Stomach (tissue), 9 donors: ENCODE data around the gene COMMD9. TPM values are rescaled to one million over a fixed set of nuclear protein-coding genes. Genes with fewer than 3 reads are reported as not detected.

Experiments
- DNase-seq, 2 donors: peaks; one replicate each; pipeline versions ENCODE4 v3.0.0 to v3.0.0-alpha.2; 2013 to 2019
- H3K27ac ChIP-seq, 5 donors: fragments of 200-600 bp in 4 of 5; sonication (generic) in 4 of 5; one replicate each; pipeline ENCODE4 v1.5.1; 2013 to 2019; ENCODE audit warnings: mild to moderate bottlenecking in 1 of 5, moderate library complexity in 1 of 5
- H3K27me3 ChIP-seq, 3 donors: fragments of 200-600 bp; sonication (generic); one replicate each; pipeline ENCODE4 v1.5.1; 2017 to 2019; ENCODE audit warnings: mixed run types in 1 of 3
- H3K36me3 ChIP-seq, 4 donors: fragments of 200-600 bp; sonication (generic); 1 replicate in 3 of 4; 2 replicates in 1 of 4; pipeline ENCODE4 v1.5.1; 2016 to 2019
- H3K4me1 ChIP-seq, 4 donors: fragments of 200-600 bp; sonication (generic); one replicate each; pipeline ENCODE4 v1.5.1; 2016 to 2019
- H3K4me3 ChIP-seq, 4 donors: fragments of 200-600 bp; sonication (generic) in 3 of 4; one replicate each; pipeline ENCODE4 v1.5.1; 2016 to 2019; ENCODE audit warnings: mild to moderate bottlenecking in 1 of 4
- H3K9me3 ChIP-seq, 4 donors: fragments of 200-600 bp; sonication (generic); one replicate each; pipeline ENCODE4 v1.5.1; 2016 to 2019
- CTCF ChIP-seq, 7 experiments: fragments of 450-650 bp in 4 of 7; fragments of 200-600 bp in 3 of 7; sonication (generic) in 3 of 7; IDR thresholded peaks; one replicate each; pipeline ENCODE4 v1.5.1; 2016 to 2019; ENCODE audit warnings: antibody characterized with exemption in 7 of 7, control low read depth in 2 of 7, mild to moderate bottlenecking in 1 of 7
- EP300 ChIP-seq: sonication (generic); formaldehyde crosslinking; IDR thresholded peaks from one replicate; pipeline ENCODE4 v1.6.1; 2017; ENCODE audit warnings: antibody characterized with exemption
- POLR2A ChIP-seq, 4 donors: fragments of 450-650 bp; IDR thresholded peaks; one replicate each; pipeline ENCODE4 v1.6.1; 2016; ENCODE audit warnings: antibody characterized with exemption in 4 of 4, control low read depth in 2 of 4, mild to moderate bottlenecking in 1 of 4, moderate library complexity in 1 of 4
- POLR2AphosphoS5 ChIP-seq, 3 donors: sonication (generic); formaldehyde crosslinking; IDR thresholded peaks; one replicate each; pipeline ENCODE4 v1.6.1; 2016; ENCODE audit warnings: antibody characterized with exemption in 3 of 3
- WGBS, 5 donors: extraction: QIAGEN DNeasy Blood & Tissue Kit in 3 of 5; methylation state at CpG; one replicate each; pipeline versions ENCODE4 v1.1.5 to v1.1.7; 2013 to 2018; 5-methylcytosine and 5-hydroxymethylcytosine counted together
- intact Hi-C: fragments of 100-400 bp; cut with DNase I; formaldehyde crosslinking; loops from one replicate; pipeline ENCODE4 v1.15.1; 2023; ENCODE audit warnings: low total_unique reads
- polyA plus RNA-seq, 3 donors: library from polyadenylated mRNA; stranded (reverse); fragments of 200-250 nt; gene quantifications; one replicate each; pipeline ENCODE4 v1.2.3, GENCODE V29; 2013
- total RNA-seq, 5 donors: library from RNA; depleted of rRNA; stranded (reverse); fragments of >200 nt; gene quantifications; one replicate each; pipeline versions ENCODE4 v1.1.0 to v1.2.3, GENCODE V29; 2014 to 2016
- donor health status: healthy with polysubstance abuse.
- donor health status: Bipolar disorder and iron deficiency.
- donor health status: healthy.

Gene COMMD9
- total and polyA plus RNA-seq, 8 donors: 2.9 to 53.8 (median 31.2) TPM

- Histone ChIP-seq H3K36me3 (no peaks in the 10 kb centered on the region), H3K4me1 (peaks cover 5 to 11% (median 10%) of the 10 kb centered on the region in 4 donors), H3K27ac (no peak overlapping the region), H3K9me3 (no peaks in the 10 kb centered on the region), H3K4me3 (no peak overlapping the region), H3K27me3 (no peaks in the 10 kb centered on the region)
- intact Hi-C loops: no loop called here
- WGBS, 5 donors: 79 to 85% (median 82%) methylated on average over 8 of the region's 8 CpGs
- no peak for TF ChIP-seq POLR2AphosphoS5 (IDR thresholded peaks at IDR 0.05)
- TF ChIP-seq CTCF (IDR thresholded peaks at IDR 0.05): no peak
- no peak for TF ChIP-seq EP300
- no peak for TF ChIP-seq POLR2A (IDR thresholded peaks at IDR 0.05)
- no peak for DNase-seq
These were observed 7.8 kb upstream of the COMMD9 start for GRCh38 chr11:36296884-36297543.

DNA sequence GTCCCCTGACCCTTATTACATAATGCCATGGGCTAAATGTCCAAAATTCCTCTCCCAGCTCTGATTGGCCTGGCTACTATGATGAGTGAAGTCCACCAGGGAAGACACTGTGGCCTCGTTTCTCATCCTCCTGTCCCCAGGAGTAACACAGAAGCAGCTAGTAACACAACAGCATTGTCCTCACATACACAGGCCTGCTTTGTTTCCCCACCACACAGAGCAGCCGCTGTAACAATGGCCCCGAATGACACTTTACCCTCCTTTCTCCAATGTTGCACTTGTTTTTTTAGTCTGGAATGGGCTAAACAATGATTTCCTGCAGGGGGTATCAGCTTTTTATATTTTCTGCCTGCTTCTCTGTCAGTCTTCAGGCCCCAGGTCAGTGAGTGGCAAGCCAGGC lies 6.7 kb upstream of the COMMD9 start, which contains the start of gene PRR5L:
PRR5L (plus strand) TSS at position 363 of the 400 bp plus-strand sequence. CDS start 104,834 bp downstream, outside the sequence.
- Histone ChIP-seq H3K4me1 (peaks cover 3 to 9% (median 7%) of the 10 kb centered on the region in 4 donors), H3K27me3 (no peaks in the 10 kb centered on the region), H3K27ac (no peak within 1 kb of the TSS), H3K4me3 (no peak within 1 kb of the TSS), H3K9me3 (no peaks in the 10 kb centered on the region), H3K36me3 (no peaks in the 10 kb centered on the region)
- intact Hi-C loops: no loop called here
- TF ChIP-seq POLR2A (IDR thresholded peaks at IDR 0.05) (no peak), EP300 (no peak), POLR2AphosphoS5 (IDR thresholded peaks at IDR 0.05) (no peak), CTCF (IDR thresholded peaks at IDR 0.05) (no peak)
- WGBS, 5 donors: 62 to 88% (median 73%) methylated on average over 3 of the region's 3 CpGs
- DNase-seq: no peak

- no peaks in the 10 kb centered on the region for H3K9me3 ChIP-seq
- no peaks in the 10 kb centered on the region for H3K27me3 ChIP-seq
- H3K4me1 ChIP-seq: peaks cover 9 to 23% (median 19%) of the 10 kb centered on the region in 4 donors
- TF ChIP-seq EP300 (no peak), CTCF (IDR thresholded peaks at IDR 0.05) (peak in 3 of 7 experiments; percentile 37 to 54 (median 38)), POLR2AphosphoS5 (IDR thresholded peaks at IDR 0.05) (no peak)
- no peak overlapping the region for H3K4me3 ChIP-seq
- H3K36me3 ChIP-seq: no peaks in the 10 kb centered on the region
- DNase-seq: peak in 1 of 2 donors; percentile 45
- WGBS, 5 donors: 14 to 30% (median 19%) methylated on average over 4 of the region's 4 CpGs
- no peak overlapping the region for H3K27ac ChIP-seq
- intact Hi-C loops: no loop called here
These were observed 3.1 kb upstream of the COMMD9 start for GRCh38 chr11:36292311-36292722.

- 26 to 41% (median 31%) methylated on average over 31 of the region's 31 CpGs for WGBS, 5 donors
- H3K36me3 ChIP-seq: no peaks in the 10 kb centered on the region
- H3K27ac ChIP-seq: peak overlapping the region in 3 of 5 donors; percentile 24 to 67 (median 56)
- TF ChIP-seq EP300: no peak
- TF ChIP-seq CTCF (IDR thresholded peaks at IDR 0.05): no peak
- TF ChIP-seq POLR2A (IDR thresholded peaks at IDR 0.05): no peak
- no peak for TF ChIP-seq POLR2AphosphoS5 (IDR thresholded peaks at IDR 0.05)
- H3K9me3 ChIP-seq: no peaks in the 10 kb centered on the region
- H3K4me1 ChIP-seq: peaks cover 9 to 23% (median 19%) of the 10 kb centered on the region in 4 donors
- H3K4me3 ChIP-seq: peak overlapping the region; percentile 68 to 91 (median 76)
- intact Hi-C loops: no loop called here
- DNase-seq: no peak
- no peaks in the 10 kb centered on the region for H3K27me3 ChIP-seq
These were observed 590 bp downstream of the COMMD9 start for GRCh38 chr11:36288442-36289225.
